Measurements from ENCODE around the gene ZFAND2A. TPM values are rescaled to one million over a fixed set of nuclear protein-coding genes. Genes with fewer than 3 reads are reported as not detected.
"Not testable (repeated sequence)": the region's sequence is repeated elsewhere in the genome, so short reads cannot be mapped to it uniquely, and the experiment has no call there.

ZFAND2A gene
- polyA plus RNA-seq, 3 donors from 2014 or later: 68.0 to 134 (median 114) TPM

DNA sequence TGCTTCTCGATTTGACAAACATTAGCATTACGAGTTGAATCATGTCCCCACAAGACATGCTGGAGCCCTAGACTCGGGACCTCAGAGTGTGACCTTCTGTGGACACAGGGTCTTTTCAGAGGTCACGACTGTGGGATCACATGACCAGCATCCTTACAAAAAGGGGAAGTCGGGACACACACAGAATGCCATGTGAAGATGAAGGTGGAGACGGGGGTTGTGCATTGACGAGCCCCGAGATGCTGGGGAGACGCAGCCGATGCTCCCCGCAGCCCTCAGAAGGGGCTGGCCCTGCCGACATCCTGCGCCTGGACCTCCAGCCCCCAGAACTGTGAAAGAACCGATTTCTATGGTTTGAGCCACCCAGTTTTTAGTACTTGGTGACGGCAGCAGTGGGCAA, 7.5 kb downstream of the ZFAND2A start:
- DNase-seq: no peak
- Mint-ChIP-seq H3K36me3 (peaks cover 24 to 42% (median 28%) of the 10 kb centered on the region in 3 donors), H3K9me3 (no peaks in the 10 kb centered on the region), H3K27me3 (ENCODE audit: low read depth in 3 of 3) (peaks cover 0 to 1% (median 0%) of the 10 kb centered on the region in 3 donors), H3K4me3 (no peak overlapping the region), H3K27ac (no peak overlapping the region), H3K4me1 (peaks cover 9 to 14% of the 10 kb centered on the region in 2 donors)

DNA sequence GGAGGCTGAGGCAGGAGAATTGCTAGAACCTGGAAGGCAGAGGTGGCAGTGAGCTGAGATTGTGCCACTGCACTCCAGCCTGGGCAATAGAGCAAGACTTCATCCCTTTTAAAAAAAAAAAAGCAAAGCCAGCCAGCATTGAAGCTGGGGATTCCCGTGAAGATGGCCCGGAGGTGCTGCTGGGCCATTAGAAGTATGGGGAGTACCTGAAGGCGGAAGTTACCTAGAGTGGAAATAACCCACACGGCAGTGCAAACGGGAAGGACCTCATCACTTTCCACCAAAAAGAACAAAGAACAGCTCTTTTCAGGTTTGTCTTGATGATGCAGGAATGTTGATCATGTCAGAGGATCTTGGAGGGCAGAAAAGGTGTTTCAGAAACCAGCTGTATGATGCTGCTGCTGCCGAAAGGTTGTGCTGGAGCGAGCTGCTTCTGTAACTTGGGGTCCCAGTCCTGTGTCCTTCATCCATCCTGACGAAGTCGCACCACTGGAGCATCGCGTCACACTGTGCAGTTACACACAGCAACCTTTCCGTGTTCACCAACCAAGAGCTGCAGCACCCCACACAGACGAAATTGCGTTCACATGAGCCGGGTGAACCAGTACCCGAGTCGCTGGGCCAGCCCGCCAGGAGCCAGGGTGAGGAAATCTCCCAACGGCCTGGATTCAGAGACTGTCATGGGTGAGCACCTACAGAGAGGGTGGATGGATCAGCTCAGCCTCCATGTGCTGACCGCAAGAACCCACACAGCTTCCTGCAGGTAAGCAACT, 8.2 kb downstream of the ZFAND2A start:
- Mint-ChIP-seq H3K27me3 (ENCODE audit: low read depth in 3 of 3) (peaks cover 0 to 1% (median 0%) of the 10 kb centered on the region in 3 donors), H3K9me3 (no peaks in the 10 kb centered on the region), H3K36me3 (peaks cover 19 to 38% (median 28%) of the 10 kb centered on the region in 3 donors), H3K27ac (no peak overlapping the region), H3K4me1 (peaks cover 9% of the 10 kb centered on the region in 2 donors), H3K4me3 (no peak overlapping the region)
- no peak for DNase-seq

DNA sequence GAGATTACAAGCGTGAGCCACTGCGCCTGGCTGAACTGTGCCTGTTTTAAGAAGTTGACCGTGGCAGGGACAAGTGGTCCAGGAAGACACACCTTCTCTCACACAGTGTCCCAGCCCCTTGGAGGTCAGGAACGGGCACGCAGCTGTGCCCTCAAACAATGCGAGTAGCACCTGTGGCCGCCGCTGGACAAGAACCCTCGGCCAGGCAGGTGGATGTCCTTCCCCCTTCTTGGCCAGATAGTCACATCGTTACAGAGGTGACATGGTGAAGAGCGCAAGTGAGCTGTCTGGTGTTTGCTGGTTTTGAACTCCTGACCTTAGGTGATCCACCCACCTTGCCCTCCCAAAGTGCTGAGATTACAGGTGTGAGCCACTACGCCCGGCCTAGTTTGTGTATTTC, 8.8 kb downstream of the ZFAND2A start:
- Mint-ChIP-seq H3K9me3 (no peaks in the 10 kb centered on the region), H3K27ac (no peak overlapping the region), H3K4me1 (peaks cover 9% of the 10 kb centered on the region in 2 donors), H3K4me3 (no peak overlapping the region), H3K27me3 (ENCODE audit: low read depth in 3 of 3) (peaks cover 0 to 1% (median 0%) of the 10 kb centered on the region in 3 donors), H3K36me3 (peaks cover 19 to 38% (median 28%) of the 10 kb centered on the region in 3 donors)
- DNase-seq: no peak

DNA sequence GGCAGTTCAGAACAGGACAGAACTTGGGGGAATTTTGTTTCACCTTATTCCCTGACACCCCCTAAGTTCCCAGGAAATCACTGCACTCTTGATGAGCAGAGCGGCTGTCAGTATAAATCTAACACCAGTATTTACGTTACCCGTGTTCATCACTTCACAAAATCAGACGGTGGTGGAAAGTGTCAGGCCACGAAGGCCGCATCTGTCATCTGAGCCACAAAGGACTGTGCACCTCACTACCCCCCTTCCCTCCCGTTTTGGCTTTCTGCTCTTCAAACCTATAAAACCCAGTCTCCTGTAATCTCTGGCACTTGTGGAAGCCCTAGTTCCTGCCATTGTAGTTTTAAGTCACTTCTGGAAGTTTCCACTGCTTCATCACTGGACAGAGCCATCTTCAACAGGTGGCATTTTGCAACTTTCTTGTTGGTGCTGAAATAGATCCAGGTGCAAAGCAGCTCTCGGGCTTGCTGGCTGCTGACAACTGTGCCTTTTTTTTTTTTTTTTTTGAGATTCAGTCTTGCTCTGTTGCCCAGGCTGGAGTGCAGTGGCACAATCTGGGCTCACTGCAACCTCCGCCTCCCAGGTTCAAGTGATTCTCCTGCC, 9.5 kb downstream of the ZFAND2A start:
- peak; percentile 27 to 48 (median 38) for DNase-seq
- H3K36me3 Mint-ChIP-seq: peaks cover 19 to 36% (median 28%) of the 10 kb centered on the region in 3 donors
- peaks cover 0 to 1% (median 0%) of the 10 kb centered on the region in 3 donors for H3K27me3 Mint-ChIP-seq (ENCODE audit: low read depth in 3 of 3)
- H3K4me1 Mint-ChIP-seq: peaks cover 9% of the 10 kb centered on the region in 2 donors
- no peaks in the 10 kb centered on the region for H3K9me3 Mint-ChIP-seq
- H3K27ac Mint-ChIP-seq: peak overlapping the region in 3 of 6 donors; percentile 23 to 48 (median 32)
- H3K4me3 Mint-ChIP-seq: no peak overlapping the region

DNA sequence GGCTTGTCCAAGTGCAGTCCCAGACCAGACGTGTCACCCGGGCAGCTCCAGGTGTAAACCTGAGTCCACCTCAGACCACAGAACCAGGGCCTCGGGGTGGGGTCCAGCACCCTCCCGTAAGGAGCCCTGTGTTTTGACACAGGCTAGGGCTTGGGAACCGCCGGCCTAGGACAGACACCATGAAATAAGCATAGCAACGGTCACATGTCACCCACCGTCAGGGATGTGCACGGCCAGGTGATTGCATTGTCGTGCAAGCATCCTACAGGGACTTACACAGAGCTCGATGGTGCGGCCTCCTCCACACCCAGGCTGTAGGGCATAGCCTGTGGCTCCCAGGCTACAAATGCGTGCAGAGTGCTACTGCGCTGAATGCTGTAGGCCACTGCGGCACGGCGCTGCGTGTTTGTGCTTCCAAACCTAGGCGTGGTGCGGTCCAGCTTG, 10.6 kb downstream of the ZFAND2A start:
- Mint-ChIP-seq H3K27me3 (ENCODE audit: low read depth in 3 of 3) (peaks cover 0 to 2% (median 0%) of the 10 kb centered on the region in 3 donors), H3K27ac (no peak overlapping the region), H3K4me3 (no peak overlapping the region), H3K4me1 (peaks cover 6 to 9% of the 10 kb centered on the region in 2 donors), H3K36me3 (peaks cover 16 to 27% (median 21%) of the 10 kb centered on the region in 3 donors), H3K9me3 (no peaks in the 10 kb centered on the region)
- DNase-seq: no peak

DNA sequence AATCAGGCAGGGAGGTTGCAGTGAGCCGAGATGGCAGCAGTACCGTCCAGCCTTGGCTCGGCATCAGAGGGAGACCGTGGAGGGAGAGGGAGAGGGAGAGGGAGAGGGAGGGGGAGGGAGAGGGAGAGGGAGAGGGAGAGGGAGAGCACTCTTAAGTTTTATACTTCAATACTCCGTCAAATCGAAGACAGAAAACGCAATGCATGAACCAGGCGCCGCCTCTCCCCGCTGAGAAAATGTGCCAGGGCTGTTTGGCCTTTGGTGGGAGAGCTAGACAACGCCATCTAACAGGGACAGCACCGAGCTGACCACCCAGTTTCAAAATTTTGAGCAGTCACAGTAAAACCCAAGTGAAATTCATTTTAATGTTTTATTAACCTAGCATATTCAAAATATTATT, 12.1 kb downstream of the ZFAND2A start:
- not testable (repeated sequence) for H3K4me3 Mint-ChIP-seq; H3K9me3 Mint-ChIP-seq; DNase-seq; H3K4me1 Mint-ChIP-seq; H3K27ac Mint-ChIP-seq; H3K27me3 Mint-ChIP-seq (ENCODE audit: low read depth in 3 of 3)
- peaks cover 10 to 13% (median 12%) of the 10 kb centered on the region in 3 donors for H3K36me3 Mint-ChIP-seq

DNA sequence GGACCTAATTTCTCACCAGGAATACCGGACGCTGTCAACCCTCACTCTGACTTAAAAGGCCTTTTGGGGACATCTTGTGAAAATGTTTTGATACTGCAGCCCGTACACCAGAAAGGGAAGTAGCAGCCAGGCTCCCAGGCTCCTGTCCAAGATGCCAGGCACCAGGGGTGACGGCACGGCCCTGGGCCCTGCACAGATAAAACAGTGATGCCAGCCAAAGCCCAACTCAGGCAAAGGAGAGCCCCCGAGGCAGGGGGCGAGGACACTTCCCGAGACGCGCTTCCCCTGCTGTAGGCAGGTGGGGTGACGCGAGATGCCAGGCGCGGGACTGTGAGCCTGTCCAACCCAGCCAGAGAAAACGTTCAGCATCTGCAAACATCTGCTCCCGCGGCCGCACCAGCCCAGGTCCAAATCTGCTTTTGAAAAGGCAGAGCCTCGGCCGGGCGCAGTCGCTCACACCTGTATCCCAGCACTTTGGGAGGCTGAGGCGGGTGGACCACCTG, 15.7 kb downstream of the ZFAND2A start:
- H3K27me3 Mint-ChIP-seq (ENCODE audit: low read depth in 3 of 3): peaks cover 0 to 2% (median 0%) of the 10 kb centered on the region in 3 donors
- no peaks in the 10 kb centered on the region for H3K36me3 Mint-ChIP-seq
- no peaks in the 10 kb centered on the region for H3K4me1 Mint-ChIP-seq
- no peak overlapping the region for H3K27ac Mint-ChIP-seq
- H3K9me3 Mint-ChIP-seq: no peaks in the 10 kb centered on the region
- DNase-seq: no peak
- no peak overlapping the region for H3K4me3 Mint-ChIP-seq

DNA sequence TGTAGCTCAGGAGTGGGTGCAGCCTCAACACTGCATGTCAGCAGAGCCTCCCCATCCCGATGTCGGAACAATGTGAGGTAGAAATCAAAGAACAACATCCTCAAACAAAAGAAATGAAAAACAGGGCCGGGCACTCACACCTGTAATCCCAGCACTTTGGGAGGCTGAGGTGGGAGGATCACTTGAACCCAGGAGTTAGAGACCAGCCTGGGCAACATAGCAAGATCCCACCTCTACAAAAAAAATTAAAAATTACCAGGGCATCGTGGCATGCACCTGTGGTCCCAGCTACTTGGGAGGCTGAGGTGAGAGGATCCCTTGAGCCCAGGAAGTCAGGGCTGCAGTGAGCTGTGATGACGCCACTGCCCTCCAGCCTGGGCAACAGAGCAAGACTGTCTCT, 17.0 kb downstream of the ZFAND2A start:
- not testable (repeated sequence) for H3K4me1 Mint-ChIP-seq; H3K27me3 Mint-ChIP-seq (ENCODE audit: low read depth in 3 of 3); H3K27ac Mint-ChIP-seq; H3K36me3 Mint-ChIP-seq; DNase-seq; H3K9me3 Mint-ChIP-seq; H3K4me3 Mint-ChIP-seq

DNA sequence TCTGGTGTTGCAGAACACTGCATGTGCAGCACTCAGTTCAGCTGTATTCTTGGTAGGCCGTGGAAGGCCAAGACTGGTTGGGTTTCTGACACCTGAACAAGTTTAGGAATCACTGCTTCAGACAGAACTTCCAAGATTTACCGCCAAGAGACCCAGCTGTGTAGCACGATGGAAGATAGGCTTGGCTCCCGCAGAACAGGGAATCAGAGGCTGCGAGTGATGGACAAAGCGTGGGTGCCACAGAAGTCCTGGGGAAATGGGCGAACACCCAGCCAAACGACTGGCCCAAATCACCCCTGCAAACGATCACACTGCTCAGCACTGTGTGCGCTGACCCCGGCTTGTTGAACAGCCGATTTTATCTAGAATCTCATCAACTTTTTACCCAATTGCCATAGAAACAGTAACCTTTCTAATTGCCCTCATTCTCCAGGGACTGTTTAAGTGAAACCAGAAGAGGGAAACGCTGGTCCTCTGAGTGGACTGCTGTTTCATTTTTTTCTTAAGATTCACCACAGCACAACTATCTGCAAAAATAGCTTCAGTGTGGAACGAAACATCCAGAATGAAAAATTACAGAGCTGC, 17.9 kb downstream of the ZFAND2A start:
- peaks cover 2 to 5% (median 2%) of the 10 kb centered on the region in 3 donors for H3K27me3 Mint-ChIP-seq (ENCODE audit: low read depth in 3 of 3)
- no peaks in the 10 kb centered on the region for H3K36me3 Mint-ChIP-seq
- no peak for DNase-seq
- H3K4me1 Mint-ChIP-seq: peaks cover 5 to 8% of the 10 kb centered on the region in 2 donors
- H3K4me3 Mint-ChIP-seq: no peak overlapping the region
- no peaks in the 10 kb centered on the region for H3K9me3 Mint-ChIP-seq
- no peak overlapping the region for H3K27ac Mint-ChIP-seq

DNA sequence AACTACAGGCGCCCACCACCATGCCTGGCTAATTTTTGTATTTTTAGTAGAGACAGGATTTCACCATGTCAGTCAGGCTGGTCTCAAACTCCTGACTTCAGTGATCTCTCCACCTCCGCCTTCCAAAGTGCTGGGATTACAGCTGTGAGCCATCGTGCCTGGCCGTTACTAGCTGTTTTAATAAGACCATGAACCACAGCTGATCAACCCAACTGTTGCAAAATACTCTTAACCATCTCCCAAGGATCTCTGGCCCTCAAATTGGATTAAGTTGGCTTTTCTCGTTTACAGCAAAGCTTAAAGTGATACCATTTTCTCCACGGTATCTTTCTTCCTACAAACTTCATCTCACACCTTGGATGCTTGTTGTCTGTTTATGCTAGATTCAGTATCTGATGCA, 18.3 kb downstream of the ZFAND2A start:
- Mint-ChIP-seq H3K4me3 (no peak overlapping the region), H3K27ac (no peak overlapping the region)
- no peak for DNase-seq

DNA sequence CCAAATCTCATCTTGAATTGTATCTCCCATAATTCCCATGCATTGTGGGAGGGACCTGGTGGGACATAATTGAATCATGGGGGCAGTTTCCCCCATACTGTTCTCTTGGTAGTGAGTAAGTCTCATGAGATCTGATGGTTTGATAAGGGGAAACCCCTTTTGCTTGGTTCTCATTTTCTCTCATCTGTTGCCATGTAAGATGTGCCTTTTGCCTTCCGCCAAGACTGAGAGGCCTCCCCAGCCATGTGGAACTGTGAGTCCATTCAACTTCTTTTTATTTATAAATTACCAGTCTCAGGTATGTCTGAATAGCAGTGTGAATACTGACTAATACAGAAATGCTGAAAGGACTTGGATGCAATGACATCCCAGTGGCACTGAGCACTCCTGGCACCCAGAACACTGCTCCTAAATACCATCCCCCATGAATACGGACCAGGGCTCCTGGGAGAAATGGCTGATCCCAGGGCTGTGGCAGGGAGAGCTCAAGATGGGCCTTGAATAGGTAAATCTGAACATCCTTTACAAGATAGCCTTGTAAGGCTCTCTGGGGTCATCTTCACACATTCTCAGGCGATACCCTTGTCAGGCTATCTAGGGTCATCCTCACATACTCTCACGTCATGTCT, 19.4 kb downstream of the ZFAND2A start:
- no peaks in the 10 kb centered on the region for H3K36me3 Mint-ChIP-seq
- peaks cover 2 to 5% (median 5%) of the 10 kb centered on the region in 3 donors for H3K27me3 Mint-ChIP-seq (ENCODE audit: low read depth in 3 of 3)
- peaks cover 13 to 14% of the 10 kb centered on the region in 2 donors for H3K4me1 Mint-ChIP-seq
- H3K9me3 Mint-ChIP-seq: no peaks in the 10 kb centered on the region
- no peak for DNase-seq
- peak overlapping the region in 4 of 5 donors; percentile 8 to 45 (median 40) for H3K4me3 Mint-ChIP-seq
- peak overlapping the region in 4 of 6 donors; percentile 7 to 57 (median 27) for H3K27ac Mint-ChIP-seq

More for the DNA sequence above, 18.3 kb downstream of the ZFAND2A start:
- Mint-ChIP-seq H3K27me3 (ENCODE audit: low read depth in 3 of 3) (peaks cover 2 to 5% (median 4%) of the 10 kb centered on the region in 3 donors), H3K36me3 (no peaks in the 10 kb centered on the region), H3K4me1 (peaks cover 10 to 13% of the 10 kb centered on the region in 2 donors), H3K9me3 (no peaks in the 10 kb centered on the region)

DNA sequence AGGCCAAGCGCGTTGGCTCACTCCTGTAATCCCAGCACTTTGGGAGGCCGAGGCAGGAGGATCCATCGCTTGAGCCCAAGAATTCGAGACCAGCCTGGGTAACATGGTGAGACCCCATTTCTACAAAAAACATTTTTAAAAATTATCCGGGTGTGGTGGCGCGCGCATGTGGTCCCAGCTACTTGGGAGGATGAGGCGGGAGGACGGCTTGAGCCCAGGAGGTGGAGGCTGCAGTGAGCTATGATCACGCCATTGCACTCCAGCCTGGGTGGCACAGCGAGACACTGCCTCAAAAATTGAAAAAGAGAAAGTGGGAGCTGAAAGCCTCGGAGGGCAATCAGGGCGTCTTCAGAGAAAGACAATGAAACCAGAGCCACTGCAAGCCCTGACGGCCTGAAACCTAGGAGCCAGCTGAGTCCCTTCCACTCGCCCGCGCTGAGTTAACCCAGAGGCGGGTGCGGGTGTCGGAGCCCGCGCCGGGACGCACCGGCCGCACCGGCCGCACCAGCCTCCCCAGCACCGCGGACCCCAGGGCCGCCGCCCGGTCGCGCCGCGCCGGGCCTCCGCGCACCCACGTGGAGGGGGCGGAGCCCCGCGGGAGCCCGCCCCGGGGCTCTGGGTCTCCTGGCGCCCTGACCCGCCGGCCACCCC, 22.4 kb downstream of the ZFAND2A start:
- H3K36me3 Mint-ChIP-seq: no peaks in the 10 kb centered on the region
- H3K4me3 Mint-ChIP-seq: peak overlapping the region; percentile 86 to 93 (median 92)
- H3K27ac Mint-ChIP-seq: peak overlapping the region; percentile 71 to 94 (median 92)
- DNase-seq: no peak
- H3K4me1 Mint-ChIP-seq: peaks cover 13 to 14% of the 10 kb centered on the region in 2 donors
- H3K27me3 Mint-ChIP-seq (ENCODE audit: low read depth in 3 of 3): peaks cover 2 to 7% (median 3%) of the 10 kb centered on the region in 3 donors
- H3K9me3 Mint-ChIP-seq: no peaks in the 10 kb centered on the region
